HepG2 (cell line): ENCODE data around the gene ATG3. TPM values are rescaled to one million over a fixed set of nuclear protein-coding genes. Genes with fewer than 3 reads are reported as not detected.

Experiments used
- AGO1 ChIP-seq: fragments of 200-400 bp; formaldehyde crosslinking; IDR thresholded peaks from 2 replicates; pipeline ENCODE4 v1.6.1; 2017; ENCODE audit warnings: mild to moderate bottlenecking, low read depth, low read length, moderate library complexity; ENCODE audit not compliant: poor library complexity, severe bottlenecking
- CCAR2 ChIP-seq: fragments of 200-400 bp; formaldehyde crosslinking; optimal IDR thresholded peaks from 2 replicates; pipeline ENCODE3; 2018; ENCODE audit warnings: low read depth, mild to moderate bottlenecking, low read length, moderate library complexity
- CHD2 ChIP-seq: IDR thresholded peaks from 2 replicates; pipeline ENCODE4 v1.6.1; 2011; ENCODE audit warnings: low read depth, low read length, improper control_type of control experiment
- EED ChIP-seq: sonication (generic); formaldehyde crosslinking; IDR thresholded peaks from 2 replicates; pipeline ENCODE4 v1.5.0; 2020; ENCODE audit warnings: mild to moderate bottlenecking, missing genetic modification reagents
- GTF3A ChIP-seq: sonication (generic); formaldehyde crosslinking; conservative IDR thresholded peaks from 2 replicates; pipeline ENCODE4 v1.4.0; 2020; ENCODE audit warnings: mild to moderate bottlenecking, missing genetic modification reagents
- HIVEP1 ChIP-seq: sonication (generic); formaldehyde crosslinking; IDR thresholded peaks from 2 replicates; pipeline ENCODE4 v1.4.0; 2020; ENCODE audit warnings: mild to moderate bottlenecking, missing genetic modification reagents
- NAIF1 ChIP-seq: sonication (generic); formaldehyde crosslinking; IDR thresholded peaks from 2 replicates; pipeline ENCODE4 v1.5.0; 2020; ENCODE audit warnings: mild to moderate bottlenecking, missing genetic modification reagents, borderline replicate concordance
- RBM22 ChIP-seq: fragments of 200-400 bp; formaldehyde crosslinking; optimal IDR thresholded peaks from 2 replicates; pipeline ENCODE3; 2017; ENCODE audit warnings: mild to moderate bottlenecking, low read length, moderate library complexity
- SOX5 ChIP-seq: IDR thresholded peaks from 2 replicates; pipeline ENCODE4 v1.6.1; 2016; ENCODE audit warnings: borderline replicate concordance
- SRSF1 ChIP-seq: fragments of 200-400 bp; formaldehyde crosslinking; optimal IDR thresholded peaks from 2 replicates; pipeline ENCODE3; 2017; ENCODE audit warnings: mild to moderate bottlenecking, low read depth, low read length, moderate library complexity
- TOPORS ChIP-seq: sonication (generic); formaldehyde crosslinking; IDR thresholded peaks from 2 replicates; pipeline ENCODE4 v1.8.0; 2023; ENCODE audit warnings: mild to moderate bottlenecking, missing genetic modification reagents
- ZNF143 ChIP-seq: sonication (generic); formaldehyde crosslinking; IDR thresholded peaks from 2 replicates; pipeline ENCODE4 v1.4.0; 2020; ENCODE audit warnings: missing genetic modification reagents
- ZNF367 ChIP-seq: sonication (generic); formaldehyde crosslinking; IDR thresholded peaks from 2 replicates; pipeline ENCODE4 v1.4.0; 2020; ENCODE audit warnings: missing genetic modification reagents, borderline replicate concordance
- polyA plus RNA-seq, 8 experiments: library from polyadenylated mRNA; depleted of rRNA in 3 of 8; stranded (reverse) in 7 of 8; unstranded in 1 of 8; fragments of >200 nt; fragmentation: Illumina TruSeq in 4 of 8; extraction: Trizol in 4 of 8; gene quantifications; 2 replicates each; pipeline versions ENCODE4 v1.2.1 to v1.2.3, GENCODE V29; 2011 to 2016; ENCODE audit warnings: low read depth in 4 of 8, missing spikeins in 1 of 8, mixed read lengths in 1 of 8; ENCODE audit not compliant: insufficient read depth in 1 of 8
- total RNA-seq, 5 experiments: library from RNA; depleted of rRNA; stranded (reverse); fragments of >200 nt; fragmentation: Illumina TruSeq; extraction: Trizol; gene quantifications; 2 replicates each; pipeline ENCODE4 v1.2.3, GENCODE V29; 2016; ENCODE audit warnings: low read depth in 1 of 5
- TF ChIP-seq, protein P1 (sequence below): fragments of 450-650 bp; IDR thresholded peaks from 2 replicates; pipeline ENCODE4 v1.6.1; 2017
- TF ChIP-seq, protein P2 (sequence below): sonication (generic); formaldehyde crosslinking; IDR thresholded peaks from 2 replicates; pipeline ENCODE4 v1.5.1; 2020; ENCODE audit warnings: mild to moderate bottlenecking, missing genetic modification reagents, borderline replicate concordance
- TF ChIP-seq, protein P3 (sequence below): sonication (generic); formaldehyde crosslinking; IDR thresholded peaks from 2 replicates; pipeline ENCODE4 v1.4.0; 2020; ENCODE audit warnings: missing genetic modification reagents
- TF ChIP-seq, protein P4 (sequence below): sonication (generic); formaldehyde crosslinking; IDR thresholded peaks from 2 replicates; pipeline ENCODE4 v1.9.0; 2022; ENCODE audit warnings: missing genetic modification reagents, mild to moderate bottlenecking, borderline replicate concordance
- TF ChIP-seq, protein P5 (sequence below): sonication (generic); formaldehyde crosslinking; IDR thresholded peaks from 2 replicates; pipeline ENCODE4 v1.8.0; 2022; ENCODE audit warnings: mild to moderate bottlenecking, missing genetic modification reagents, moderate library complexity
- TF ChIP-seq, protein P6 (sequence below): sonication (generic); formaldehyde crosslinking; IDR thresholded peaks from 2 replicates; pipeline ENCODE4 v1.5.0; 2020; ENCODE audit warnings: missing genetic modification reagents

Gene ATG3
- total and polyA plus RNA-seq, 2 of the 13 experiments (the other 11 are each of a cell fraction or from before 2014, with no cell fraction given), result 19.6 to 34.8 TPM

DNA sequence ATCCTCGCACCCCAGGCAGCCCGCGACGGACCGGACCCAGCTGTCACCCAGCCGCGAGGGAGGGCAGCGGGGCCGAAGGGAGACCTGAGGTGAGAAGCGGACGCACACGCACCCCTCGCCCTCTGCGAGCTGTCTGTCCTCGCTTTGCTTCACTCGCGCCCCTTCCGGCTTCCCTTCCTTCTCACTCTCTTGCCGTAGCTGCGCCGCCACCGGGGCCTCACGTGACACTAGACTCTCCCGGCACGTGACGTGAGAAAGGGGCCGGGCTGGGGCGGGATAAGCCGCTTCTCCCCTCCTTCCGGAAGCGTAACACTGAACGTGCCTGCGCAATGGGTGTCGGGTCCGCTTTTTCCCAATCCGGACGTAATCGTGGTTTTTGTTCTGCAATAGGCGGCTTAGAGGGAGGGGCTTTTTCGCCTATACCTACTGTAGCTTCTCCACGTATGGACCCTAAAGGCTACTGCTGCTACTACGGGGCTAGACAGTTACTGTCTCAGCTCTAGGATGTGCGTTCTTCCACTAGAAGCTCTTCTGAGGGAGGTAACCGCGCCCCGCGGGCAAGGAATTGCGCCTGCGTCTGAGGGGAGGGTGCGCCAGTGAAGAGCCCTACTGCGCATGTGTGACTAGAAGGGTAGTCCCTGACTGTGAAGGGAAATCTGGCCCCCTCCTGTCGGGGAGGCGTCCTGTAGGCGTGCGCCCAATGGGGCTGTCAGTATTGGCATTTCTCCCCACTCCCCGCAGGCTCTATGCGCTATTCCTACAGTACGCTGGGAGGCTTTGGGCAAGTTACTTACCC is at the start of gene ATG3, which contains the start of gene SLC35A5 (continued):
- TF ChIP-seq GTF3A (CRISPR knock-in tag) (no peak), SRSF1 (peak; percentile 78), EED (CRISPR knock-in tag) (peak; percentile 84), CCAR2 (no peak), ZNF143 (CRISPR knock-in tag) (peak; percentile 83), ZNF367 (CRISPR knock-in tag) (no peak), RBM22 (no peak), AGO1 (no peak), NAIF1 (CRISPR knock-in tag) (peak; percentile 96), CHD2 (no peak), TOPORS (CRISPR knock-in tag) (peak; percentile 76; the same call in 1 of the 2 replicates), HIVEP1 (peak; percentile 72), SOX5 (CRISPR knock-in tag) (peak; percentile 45; the same call in 1 of the 2 replicates)
- TF ChIP-seq, protein P1, sequence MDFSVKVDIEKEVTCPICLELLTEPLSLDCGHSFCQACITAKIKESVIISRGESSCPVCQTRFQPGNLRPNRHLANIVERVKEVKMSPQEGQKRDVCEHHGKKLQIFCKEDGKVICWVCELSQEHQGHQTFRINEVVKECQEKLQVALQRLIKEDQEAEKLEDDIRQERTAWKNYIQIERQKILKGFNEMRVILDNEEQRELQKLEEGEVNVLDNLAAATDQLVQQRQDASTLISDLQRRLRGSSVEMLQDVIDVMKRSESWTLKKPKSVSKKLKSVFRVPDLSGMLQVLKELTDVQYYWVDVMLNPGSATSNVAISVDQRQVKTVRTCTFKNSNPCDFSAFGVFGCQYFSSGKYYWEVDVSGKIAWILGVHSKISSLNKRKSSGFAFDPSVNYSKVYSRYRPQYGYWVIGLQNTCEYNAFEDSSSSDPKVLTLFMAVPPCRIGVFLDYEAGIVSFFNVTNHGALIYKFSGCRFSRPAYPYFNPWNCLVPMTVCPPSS, result no peak
- TF ChIP-seq, protein P2, sequence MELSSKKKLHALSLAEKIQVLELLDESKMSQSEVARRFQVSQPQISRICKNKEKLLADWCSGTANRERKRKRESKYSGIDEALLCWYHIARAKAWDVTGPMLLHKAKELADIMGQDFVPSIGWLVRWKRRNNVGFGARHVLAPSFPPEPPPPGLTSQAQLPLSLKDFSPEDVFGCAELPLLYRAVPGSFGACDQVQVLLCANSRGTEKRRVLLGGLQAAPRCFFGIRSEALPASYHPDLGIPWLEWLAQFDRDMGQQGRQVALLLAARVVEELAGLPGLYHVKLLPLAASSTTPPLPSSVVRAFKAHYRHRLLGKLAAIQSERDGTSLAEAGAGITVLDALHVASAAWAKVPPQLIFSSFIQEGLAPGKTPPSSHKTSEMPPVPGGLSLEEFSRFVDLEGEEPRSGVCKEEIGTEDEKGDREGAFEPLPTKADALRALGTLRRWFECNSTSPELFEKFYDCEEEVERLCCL (CRISPR knock-in tag), result 0 out of 2 replicates have a peak, but pooled peaks have one; percentile 18
- TF ChIP-seq, protein P3, sequence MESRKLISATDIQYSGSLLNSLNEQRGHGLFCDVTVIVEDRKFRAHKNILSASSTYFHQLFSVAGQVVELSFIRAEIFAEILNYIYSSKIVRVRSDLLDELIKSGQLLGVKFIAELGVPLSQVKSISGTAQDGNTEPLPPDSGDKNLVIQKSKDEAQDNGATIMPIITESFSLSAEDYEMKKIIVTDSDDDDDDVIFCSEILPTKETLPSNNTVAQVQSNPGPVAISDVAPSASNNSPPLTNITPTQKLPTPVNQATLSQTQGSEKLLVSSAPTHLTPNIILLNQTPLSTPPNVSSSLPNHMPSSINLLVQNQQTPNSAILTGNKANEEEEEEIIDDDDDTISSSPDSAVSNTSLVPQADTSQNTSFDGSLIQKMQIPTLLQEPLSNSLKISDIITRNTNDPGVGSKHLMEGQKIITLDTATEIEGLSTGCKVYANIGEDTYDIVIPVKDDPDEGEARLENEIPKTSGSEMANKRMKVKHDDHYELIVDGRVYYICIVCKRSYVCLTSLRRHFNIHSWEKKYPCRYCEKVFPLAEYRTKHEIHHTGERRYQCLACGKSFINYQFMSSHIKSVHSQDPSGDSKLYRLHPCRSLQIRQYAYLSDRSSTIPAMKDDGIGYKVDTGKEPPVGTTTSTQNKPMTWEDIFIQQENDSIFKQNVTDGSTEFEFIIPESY (CRISPR knock-in tag), result no peak
- TF ChIP-seq, protein P4, sequence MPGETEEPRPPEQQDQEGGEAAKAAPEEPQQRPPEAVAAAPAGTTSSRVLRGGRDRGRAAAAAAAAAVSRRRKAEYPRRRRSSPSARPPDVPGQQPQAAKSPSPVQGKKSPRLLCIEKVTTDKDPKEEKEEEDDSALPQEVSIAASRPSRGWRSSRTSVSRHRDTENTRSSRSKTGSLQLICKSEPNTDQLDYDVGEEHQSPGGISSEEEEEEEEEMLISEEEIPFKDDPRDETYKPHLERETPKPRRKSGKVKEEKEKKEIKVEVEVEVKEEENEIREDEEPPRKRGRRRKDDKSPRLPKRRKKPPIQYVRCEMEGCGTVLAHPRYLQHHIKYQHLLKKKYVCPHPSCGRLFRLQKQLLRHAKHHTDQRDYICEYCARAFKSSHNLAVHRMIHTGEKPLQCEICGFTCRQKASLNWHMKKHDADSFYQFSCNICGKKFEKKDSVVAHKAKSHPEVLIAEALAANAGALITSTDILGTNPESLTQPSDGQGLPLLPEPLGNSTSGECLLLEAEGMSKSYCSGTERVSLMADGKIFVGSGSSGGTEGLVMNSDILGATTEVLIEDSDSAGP (CRISPR knock-in tag), result peak; percentile 90; the same call in 1 of the 2 replicates
- TF ChIP-seq, protein P5, sequence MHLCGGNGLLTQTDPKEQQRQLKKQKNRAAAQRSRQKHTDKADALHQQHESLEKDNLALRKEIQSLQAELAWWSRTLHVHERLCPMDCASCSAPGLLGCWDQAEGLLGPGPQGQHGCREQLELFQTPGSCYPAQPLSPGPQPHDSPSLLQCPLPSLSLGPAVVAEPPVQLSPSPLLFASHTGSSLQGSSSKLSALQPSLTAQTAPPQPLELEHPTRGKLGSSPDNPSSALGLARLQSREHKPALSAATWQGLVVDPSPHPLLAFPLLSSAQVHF (CRISPR knock-in tag), result no peak
- TF ChIP-seq, protein P6, sequence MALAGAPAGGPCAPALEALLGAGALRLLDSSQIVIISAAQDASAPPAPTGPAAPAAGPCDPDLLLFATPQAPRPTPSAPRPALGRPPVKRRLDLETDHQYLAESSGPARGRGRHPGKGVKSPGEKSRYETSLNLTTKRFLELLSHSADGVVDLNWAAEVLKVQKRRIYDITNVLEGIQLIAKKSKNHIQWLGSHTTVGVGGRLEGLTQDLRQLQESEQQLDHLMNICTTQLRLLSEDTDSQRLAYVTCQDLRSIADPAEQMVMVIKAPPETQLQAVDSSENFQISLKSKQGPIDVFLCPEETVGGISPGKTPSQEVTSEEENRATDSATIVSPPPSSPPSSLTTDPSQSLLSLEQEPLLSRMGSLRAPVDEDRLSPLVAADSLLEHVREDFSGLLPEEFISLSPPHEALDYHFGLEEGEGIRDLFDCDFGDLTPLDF (CRISPR knock-in tag), result peak; percentile 35
